ENCODE measurements around the gene NOX4.

GRCh38 chr11:89458716-89459115 lies 32.5 kb downstream of the NOX4 start:
- TF ChIP-seq, protein P1, sequence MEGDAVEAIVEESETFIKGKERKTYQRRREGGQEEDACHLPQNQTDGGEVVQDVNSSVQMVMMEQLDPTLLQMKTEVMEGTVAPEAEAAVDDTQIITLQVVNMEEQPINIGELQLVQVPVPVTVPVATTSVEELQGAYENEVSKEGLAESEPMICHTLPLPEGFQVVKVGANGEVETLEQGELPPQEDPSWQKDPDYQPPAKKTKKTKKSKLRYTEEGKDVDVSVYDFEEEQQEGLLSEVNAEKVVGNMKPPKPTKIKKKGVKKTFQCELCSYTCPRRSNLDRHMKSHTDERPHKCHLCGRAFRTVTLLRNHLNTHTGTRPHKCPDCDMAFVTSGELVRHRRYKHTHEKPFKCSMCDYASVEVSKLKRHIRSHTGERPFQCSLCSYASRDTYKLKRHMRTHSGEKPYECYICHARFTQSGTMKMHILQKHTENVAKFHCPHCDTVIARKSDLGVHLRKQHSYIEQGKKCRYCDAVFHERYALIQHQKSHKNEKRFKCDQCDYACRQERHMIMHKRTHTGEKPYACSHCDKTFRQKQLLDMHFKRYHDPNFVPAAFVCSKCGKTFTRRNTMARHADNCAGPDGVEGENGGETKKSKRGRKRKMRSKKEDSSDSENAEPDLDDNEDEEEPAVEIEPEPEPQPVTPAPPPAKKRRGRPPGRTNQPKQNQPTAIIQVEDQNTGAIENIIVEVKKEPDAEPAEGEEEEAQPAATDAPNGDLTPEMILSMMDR (IDR thresholded peaks at IDR 0.05), result no peak
- TF ChIP-seq POLR2A (IDR thresholded peaks at IDR 0.05), result no peak
- no peak for TF ChIP-seq EP300 (IDR thresholded peaks at IDR 0.05)
